OCI-LY3 (cell line): Measurements from ENCODE around the gene NKD2.

ENCODE experiments used
- EZH2phosphoT487 ChIP-seq: fragments of 200-600 bp; shearing (Covaris generic); IDR thresholded peaks from 2 replicates; pipeline ENCODE4 v1.6.1; 2018; ENCODE audit warnings: antibody characterized with exemption, mixed run types, low read depth
- TF ChIP-seq, protein P1 (sequence below): fragments of 200-600, 300-600 bp; sonication (generic); IDR thresholded peaks from 2 replicates; pipeline ENCODE4 v1.5.1; 2014; ENCODE audit warnings: antibody characterized with exemption, low read length, low read depth

DNA sequence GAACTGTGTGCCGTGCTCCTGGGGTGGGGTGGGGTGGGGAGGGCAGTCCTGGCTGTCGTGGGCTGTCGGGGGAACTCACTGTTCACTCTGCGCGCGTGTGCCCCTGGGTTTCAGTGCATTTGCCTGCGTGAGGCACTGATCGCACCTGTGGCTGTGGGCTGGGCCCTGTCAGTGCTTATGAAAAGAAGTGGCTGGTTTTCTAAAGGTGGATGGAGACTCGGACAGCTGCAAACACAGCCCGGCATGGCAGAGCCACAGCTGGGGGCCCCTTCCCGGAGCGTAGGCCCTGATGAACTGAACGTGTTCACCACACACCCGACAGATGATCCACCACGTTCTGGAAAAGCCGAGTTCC is 42.7 kb downstream of the NKD2 start:
- TF ChIP-seq, protein P1, sequence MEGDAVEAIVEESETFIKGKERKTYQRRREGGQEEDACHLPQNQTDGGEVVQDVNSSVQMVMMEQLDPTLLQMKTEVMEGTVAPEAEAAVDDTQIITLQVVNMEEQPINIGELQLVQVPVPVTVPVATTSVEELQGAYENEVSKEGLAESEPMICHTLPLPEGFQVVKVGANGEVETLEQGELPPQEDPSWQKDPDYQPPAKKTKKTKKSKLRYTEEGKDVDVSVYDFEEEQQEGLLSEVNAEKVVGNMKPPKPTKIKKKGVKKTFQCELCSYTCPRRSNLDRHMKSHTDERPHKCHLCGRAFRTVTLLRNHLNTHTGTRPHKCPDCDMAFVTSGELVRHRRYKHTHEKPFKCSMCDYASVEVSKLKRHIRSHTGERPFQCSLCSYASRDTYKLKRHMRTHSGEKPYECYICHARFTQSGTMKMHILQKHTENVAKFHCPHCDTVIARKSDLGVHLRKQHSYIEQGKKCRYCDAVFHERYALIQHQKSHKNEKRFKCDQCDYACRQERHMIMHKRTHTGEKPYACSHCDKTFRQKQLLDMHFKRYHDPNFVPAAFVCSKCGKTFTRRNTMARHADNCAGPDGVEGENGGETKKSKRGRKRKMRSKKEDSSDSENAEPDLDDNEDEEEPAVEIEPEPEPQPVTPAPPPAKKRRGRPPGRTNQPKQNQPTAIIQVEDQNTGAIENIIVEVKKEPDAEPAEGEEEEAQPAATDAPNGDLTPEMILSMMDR, result no peak
- no peak for TF ChIP-seq EZH2phosphoT487
